HG03457 (cell line): ENCODE data around the gene PFN1.

Experiments
- ATAC-seq: cut with Tn5 transposase; IDR thresholded peaks from one replicate; pipeline ENCODE4 v1.9.1; 2021; ENCODE audit warnings: moderate number of reproducible peaks; ENCODE audit not compliant: unreplicated experiment

PFN1 gene

DNA sequence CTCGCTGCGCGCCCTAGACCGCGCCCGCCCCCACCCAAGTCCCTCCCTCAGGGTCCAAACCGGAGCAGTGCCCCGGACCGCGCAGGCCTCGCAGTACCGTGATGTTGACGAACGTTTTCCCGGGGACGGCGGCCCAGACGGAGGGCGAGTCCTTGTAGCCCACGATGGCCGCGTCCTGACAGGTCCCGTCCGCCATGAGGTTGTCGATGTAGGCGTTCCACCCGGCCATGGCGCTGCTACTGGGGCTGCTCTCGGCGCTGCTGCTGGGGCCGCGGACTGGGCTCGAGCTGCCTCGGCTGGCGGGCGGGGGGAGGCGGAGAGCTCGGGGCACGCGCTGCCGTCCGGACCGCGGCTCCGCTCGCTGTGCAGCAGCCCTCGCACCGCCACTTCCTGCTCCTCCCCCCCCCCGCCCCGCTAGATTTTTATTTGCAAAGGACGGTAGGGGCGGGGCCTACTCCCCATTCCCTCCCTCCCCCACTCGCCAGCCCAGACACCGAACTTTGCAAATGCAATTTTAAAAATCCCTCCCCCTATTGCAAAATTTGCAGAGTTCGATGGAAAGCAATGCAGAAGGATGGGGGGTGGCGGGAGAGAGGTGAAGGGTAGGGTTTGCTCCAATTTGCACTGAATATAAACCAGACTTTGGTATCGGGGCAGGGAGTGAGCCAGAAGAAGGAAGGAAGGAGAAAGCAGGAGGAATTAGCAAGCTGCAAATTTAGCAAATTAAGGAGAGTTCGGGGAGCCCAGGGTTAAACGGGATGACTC lies at the start of gene PFN1:
PFN1 (minus strand) TSS at position 365 of the 765 bp plus-strand sequence; CDS start at position 229, 136 bp downstream.
- no peak for ATAC-seq

GRCh38 chr17:4997302-4998026 lies 49.1 kb upstream of the PFN1 start, which contains the start of the genes INCA1 and KIF1C:
Gene INCA1 (minus strand): TSS chr17:4997522. CDS start chr17:4994437, 3,085 bp downstream.
Gene KIF1C (plus strand): TSS chr17:4997950. CDS start chr17:5000247, 2,297 bp downstream.
- ATAC-seq, result peak; percentile 76

DNA sequence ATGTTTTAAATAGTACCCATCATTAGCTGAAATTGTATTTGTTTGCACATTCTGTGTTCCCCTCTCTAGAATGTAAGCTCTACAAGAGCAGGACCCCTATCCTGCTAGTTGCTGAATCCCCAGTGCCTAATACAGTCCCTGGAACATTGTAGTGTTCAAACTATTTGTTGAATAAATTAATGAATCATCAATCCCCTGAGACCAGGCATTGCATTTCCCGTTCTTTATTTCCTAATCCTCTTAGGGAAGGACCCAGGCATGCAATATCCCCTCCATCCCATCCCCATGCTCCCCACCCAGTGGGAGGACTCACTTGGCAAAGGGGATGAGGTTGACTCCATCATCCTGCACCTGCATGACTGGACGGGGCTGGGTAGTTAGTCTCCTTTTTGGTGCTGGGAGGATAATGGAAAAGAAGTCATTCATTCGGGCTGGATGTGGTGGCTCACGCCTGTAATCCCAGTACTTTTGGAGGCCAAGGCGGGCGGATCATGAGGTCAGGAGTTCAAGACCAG lies 45.8 kb upstream of the PFN1 start:
- ATAC-seq, result no peak

DNA sequence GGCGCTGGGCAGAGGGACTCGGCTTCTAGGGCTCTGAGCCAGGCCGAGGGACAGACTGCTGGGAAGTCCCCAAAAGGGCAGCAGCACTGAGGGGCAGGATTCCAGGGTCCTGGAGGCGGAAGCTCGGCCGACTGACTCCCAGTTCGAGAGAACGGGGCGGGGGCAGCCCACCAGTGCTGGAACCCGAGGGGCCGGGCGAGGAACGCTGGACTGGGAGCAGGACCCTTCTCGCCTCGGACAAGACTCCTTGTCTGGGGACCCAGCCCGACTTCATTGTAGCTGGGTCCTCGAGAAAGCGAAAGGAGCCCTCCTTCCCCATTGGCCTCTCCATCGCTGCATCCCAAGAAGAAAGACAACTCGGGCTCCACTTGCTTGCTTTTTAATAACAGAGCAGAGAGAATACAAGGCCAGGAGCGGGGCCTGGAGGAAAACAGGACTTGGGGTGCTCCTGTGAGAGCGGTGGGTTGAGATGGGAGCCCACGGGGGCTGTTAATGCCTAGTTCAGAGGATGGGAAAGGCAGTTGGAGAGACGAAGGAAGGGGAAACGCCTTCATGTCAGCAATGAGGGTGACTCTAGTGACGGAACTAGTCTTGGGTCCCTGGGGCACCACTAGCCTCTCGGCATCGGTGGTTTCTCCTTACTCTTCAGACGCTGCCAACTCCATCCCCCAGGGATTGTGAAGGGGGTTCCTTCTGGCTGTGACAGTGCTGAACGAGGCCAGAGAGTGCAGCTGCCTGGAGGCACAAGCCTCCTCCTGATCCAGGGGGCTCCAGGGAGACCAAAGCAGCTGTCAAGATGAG lies 39.6 kb upstream of the PFN1 start:
- ATAC-seq, result peak; percentile 11

DNA sequence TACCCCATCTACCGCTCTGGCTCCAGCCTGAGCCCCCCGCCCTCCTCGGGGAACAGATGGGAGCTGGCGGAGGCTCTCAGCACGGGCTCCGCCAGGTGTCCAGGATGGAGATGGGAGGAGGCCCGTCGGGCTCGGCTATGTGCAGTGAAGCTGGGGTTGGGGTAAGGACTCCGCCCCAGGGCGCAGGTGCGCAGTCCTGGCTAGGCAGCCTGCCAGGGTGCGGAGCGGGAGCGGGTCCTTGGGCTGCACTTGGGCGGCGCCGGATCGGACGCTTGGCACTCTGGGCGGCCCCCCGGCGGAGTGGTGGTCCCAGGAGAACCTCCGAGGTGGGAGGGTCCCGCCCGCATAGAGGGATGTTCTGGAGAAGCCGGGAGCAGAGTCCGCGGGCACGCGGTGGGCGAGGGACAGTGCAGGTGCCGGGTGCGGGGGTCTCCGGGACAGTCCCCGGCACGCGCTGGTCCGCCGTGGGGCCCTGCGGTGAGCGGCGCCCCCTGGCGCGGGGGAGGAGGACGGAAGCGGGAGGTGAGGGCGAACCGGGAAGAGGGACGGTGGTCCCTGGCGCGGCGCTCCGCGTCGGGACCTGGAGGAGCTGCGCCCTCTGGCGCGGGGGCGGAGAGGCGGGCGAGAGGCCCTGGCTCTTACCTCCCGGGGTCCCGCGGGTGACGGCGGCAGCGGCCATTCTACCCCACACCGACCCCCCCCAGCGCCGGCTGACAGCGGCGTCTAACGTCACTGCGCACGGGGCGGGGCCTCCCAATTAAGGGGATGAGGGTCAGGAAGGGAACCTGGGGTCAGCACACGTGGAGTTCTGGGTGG lies 38.8 kb upstream of the PFN1 start, which contains the start of gene CAMTA2:
CAMTA2 (minus strand) TSS at position 725 of the 816 bp plus-strand sequence. CDS start 1,453 bp downstream, outside the sequence.
- ATAC-seq, result peak; percentile 38

DNA sequence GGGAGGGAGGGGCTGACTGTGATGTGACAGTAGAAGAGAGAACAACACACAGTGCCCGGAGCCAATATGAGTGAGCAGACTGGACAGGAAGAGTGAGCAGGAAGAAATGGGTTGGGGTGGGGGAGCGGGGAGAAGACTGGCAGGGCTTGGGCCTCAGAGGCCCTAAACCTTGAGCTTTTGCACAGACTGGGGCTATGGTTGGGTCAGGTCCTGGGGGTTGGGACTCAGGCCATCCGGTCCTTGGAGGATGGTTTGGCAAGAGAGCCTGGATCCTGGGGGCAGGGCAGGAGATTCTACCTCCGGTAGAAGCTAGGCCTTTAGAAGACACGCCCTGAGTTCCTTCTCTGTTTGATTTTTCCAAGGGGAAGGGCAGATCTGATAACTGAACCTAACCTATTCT lies 38.1 kb upstream of the PFN1 start:
- ATAC-seq, result no peak

- ATAC-seq, result no peak
These were observed 34.0 kb upstream of the PFN1 start for GRCh38 chr17:4982305-4982704.

DNA sequence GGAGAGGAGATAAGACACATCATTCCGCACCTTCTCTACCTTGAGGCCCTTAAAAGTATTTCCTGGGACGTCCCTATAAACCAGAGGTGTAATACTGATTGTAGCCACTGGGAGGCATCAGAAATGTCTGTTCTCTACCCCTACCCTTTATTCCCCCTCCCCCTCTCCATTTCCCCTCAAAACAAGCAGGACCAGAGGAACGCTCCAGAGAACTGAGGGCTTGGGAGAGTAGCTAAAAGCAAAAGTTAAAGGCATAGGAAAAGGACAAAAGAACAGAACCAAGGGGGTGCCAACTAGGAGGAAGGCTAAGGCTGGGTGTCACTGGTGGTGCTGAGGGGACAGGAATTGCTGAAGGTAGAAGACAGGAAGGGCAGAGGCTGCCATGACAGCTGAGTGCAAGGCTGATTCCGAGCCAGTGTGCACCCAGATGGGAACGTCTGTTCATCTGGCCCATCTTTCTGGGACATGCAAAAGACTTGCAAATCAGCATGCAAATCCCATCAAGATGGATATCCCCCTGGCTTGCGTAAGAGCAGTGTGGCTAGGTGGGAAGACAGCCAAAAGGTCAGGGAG lies 32.4 kb upstream of the PFN1 start:
- ATAC-seq, result no peak

DNA sequence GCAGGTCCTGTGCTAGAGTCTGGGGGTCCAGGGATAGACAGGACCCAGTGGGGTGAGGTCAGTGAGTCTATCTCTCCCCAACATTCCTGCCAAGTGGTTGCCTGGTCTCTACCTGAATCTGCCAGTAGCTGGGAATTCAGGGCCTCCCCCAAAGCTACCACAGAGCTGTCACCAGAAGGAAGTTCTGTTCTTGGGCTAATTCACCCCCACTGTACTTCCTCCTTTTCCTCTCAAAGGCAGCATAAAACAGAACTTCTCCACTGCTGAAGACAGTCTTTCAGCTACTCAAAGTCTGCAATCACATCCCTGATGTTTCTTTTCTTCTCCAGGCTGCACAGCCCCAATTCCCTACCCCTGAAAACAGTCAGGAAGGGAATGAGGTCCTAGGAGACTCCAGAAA lies 30.4 kb upstream of the PFN1 start:
- no peak for ATAC-seq

DNA sequence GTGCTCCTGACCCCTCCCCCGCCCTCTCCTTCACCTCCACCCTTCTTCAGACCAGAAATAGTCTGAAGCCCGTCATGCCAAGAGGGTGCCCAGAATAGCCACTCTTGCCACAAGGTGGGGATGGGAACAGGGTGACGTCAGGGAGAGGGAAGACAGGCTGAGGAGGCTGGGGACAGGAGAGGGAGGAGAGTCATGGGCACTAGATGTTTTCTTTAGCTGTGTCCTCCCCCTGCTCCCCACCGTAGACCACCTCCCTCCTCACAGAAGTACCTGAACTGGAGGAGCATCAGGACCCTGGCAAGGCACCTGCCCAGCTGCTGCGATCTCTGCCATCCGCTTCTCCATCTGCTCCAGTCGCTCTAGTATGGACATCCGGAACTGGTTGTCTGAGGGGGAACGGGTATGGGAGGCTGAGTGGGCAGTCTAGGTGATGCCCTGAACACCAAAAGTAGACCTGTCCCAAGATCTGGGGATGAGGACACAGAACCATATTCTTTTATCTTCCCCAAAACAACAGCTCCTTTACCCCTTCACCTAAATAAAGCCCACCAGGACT lies 25.9 kb upstream of the PFN1 start:
- no peak for ATAC-seq

GRCh38 chr17:4973256-4974114 lies 25.2 kb upstream of the PFN1 start:
- ATAC-seq, result no peak

DNA sequence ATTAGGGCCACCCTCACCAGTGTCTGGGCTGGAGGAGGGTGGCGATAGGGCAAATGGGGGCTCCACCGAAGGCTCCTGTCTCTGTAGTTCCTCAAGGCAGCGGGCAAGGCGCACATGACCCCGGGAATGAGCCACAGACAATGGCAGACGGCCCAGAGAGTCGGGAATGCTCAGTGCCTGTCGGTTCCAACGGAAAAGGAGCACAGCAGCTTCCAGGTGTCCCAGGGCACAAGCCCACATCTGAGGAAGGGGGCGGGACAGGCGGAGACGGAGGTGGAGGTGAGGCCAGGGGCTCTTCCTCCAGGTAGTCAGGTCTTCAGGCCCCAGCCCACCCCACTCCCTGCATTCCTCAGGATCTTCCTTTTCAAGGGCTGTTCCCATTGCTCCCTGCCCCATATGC lies 24.4 kb upstream of the PFN1 start:
- no peak for ATAC-seq

DNA sequence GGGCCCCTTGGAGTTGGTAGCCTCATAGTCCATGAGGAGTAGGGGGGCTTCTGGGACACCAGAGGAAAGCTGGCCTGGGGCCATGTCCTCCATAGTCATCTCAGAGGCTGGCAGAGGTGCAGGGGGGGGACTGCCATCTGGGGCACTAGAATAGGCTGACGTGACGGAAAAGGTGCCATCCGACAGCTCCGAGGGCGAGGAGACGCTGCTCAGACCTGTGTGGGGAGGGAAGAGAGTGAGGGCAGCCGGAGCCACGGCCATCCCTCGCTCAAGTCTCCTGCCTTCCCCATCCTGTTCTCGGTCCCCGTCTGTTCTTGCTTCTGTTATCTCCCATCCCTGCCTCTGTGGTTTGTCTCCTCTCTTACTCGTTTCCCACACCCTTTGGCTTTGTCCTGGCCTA lies 24.0 kb upstream of the PFN1 start:
- ATAC-seq, result no peak

- ATAC-seq, result no peak
These were observed 23.5 kb upstream of the PFN1 start for GRCh38 chr17:4971826-4972225.

DNA sequence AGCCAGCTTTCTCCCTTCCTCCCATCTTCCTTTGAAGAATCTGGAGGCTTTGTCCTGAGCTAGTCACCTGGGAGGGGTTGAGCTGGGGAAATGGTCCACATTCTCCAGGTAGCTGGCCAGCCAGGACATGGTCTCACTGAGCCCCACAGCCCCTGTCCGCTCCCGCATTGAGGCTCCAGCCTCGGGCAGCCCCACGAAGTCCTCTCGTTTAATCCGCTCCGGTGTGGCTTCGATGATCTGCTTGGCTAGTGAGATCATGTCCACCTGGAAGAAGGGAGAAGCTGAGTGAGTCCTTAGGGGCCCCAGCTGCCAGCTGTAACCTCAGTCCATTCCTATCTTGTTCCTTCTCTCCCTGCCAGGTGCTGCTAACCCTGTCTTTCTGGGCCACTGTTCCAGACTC lies 21.9 kb upstream of the PFN1 start:
- ATAC-seq, result no peak

GRCh38 chr17:4969551-4970173 lies 21.3 kb upstream of the PFN1 start:
- no peak for ATAC-seq

- ATAC-seq, result no peak
These were observed 20.8 kb upstream of the PFN1 start for GRCh38 chr17:4969047-4969550.

DNA sequence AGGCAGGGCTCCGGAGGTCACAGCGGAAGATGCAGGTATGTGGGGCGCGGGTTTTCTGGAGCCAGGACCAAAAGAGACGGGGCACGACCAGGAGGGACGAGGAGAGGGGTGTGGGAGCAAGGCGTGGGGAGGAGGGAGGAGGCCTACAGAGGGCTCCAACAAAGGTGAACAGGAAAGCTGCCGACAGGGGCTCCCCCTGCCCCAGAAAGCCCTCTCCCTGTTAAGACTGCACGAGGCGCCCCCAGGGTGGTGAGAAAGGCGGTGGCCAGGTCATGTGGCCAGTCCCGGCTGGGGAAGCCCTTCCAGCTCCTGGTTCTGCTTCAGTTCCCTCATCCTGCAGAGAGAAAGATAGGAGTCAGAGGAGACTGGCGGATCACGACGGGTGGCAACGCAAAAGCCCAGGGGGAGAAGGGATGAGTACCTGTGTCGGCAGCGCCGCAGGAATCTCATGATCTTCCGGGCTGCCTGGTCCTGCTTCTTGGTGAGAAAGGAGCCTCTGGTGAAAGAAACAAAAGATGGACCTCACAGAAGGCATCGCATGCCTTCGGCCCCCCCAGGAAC lies 20.2 kb upstream of the PFN1 start:
- no peak for ATAC-seq
